Tibial nerve (tissue), 4 donors: ENCODE measurements around the gene TCF4. TPM values are rescaled to one million over a fixed set of nuclear protein-coding genes. Genes with fewer than 3 reads are reported as not detected.

Experiments
- DNase-seq, 2 donors: peaks; one replicate each; pipeline ENCODE4 v3.0.0-alpha.2; 2019; ENCODE audit warnings: low spot score in 2 of 2
- H3K27ac ChIP-seq, 4 donors: fragments of 200-600 bp; sonication (generic) in 3 of 4; one replicate each; pipeline ENCODE4 v1.5.1; 2017 to 2019; ENCODE audit warnings: mild to moderate bottlenecking in 1 of 4
- H3K27me3 ChIP-seq, 2 donors: fragments of 200-600 bp; sonication (generic) in 1 of 2; one replicate each; pipeline versions ENCODE4 v1.5.1 to v1.6.0; 2017 to 2019
- H3K36me3 ChIP-seq, 3 donors: fragments of 200-600 bp; sonication (generic); one replicate each; pipeline ENCODE4 v1.5.1; 2018 to 2019
- H3K4me1 ChIP-seq, 4 donors: fragments of 200-600 bp; sonication (generic) in 3 of 4; one replicate each; pipeline ENCODE4 v1.5.1; 2017 to 2019
- H3K4me3 ChIP-seq, 4 donors: fragments of 200-600 bp; sonication (generic) in 3 of 4; one replicate each; pipeline ENCODE4 v1.5.1; 2017 to 2019; ENCODE audit warnings: mild to moderate bottlenecking in 1 of 4, moderate library complexity in 1 of 4
- H3K9me3 ChIP-seq, 4 donors: fragments of 200-600 bp; sonication (generic) in 3 of 4; one replicate each; pipeline ENCODE4 v1.5.1; 2017 to 2019
- CTCF ChIP-seq, 5 experiments: fragments of 200-600 bp in 3 of 5; fragments of 450-650 bp in 2 of 5; sonication (generic) in 3 of 5; IDR thresholded peaks; one replicate each; pipeline ENCODE4 v1.5.1; 2016 to 2019; ENCODE audit warnings: antibody characterized with exemption in 5 of 5, mild to moderate bottlenecking in 3 of 5, moderate library complexity in 2 of 5
- EP300 ChIP-seq, 2 donors: sonication (generic); formaldehyde crosslinking; IDR thresholded peaks; one replicate each; pipeline ENCODE4 v1.6.1; 2017; ENCODE audit warnings: antibody characterized with exemption in 2 of 2, mild to moderate bottlenecking in 1 of 2
- POLR2A ChIP-seq, 2 donors: fragments of 450-650 bp; IDR thresholded peaks; one replicate each; pipeline ENCODE4 v1.6.1; 2017; ENCODE audit warnings: antibody characterized with exemption in 2 of 2, mild to moderate bottlenecking in 2 of 2, moderate library complexity in 2 of 2
- WGBS, 2 donors: methylation state at CpG; one replicate each; pipeline ENCODE4 v1.1.5; 2018; 5-methylcytosine and 5-hydroxymethylcytosine counted together
- total RNA-seq, 4 donors: library from RNA; depleted of rRNA; stranded (reverse); fragments of >200 nt; gene quantifications; one replicate each; pipeline ENCODE4 v1.1.0, GENCODE V29; 2016

TCF4 gene
- total RNA-seq, 4 donors from 2014 or later: 100 to 157 (median 114) TPM

GRCh38 chr18:55331301-55331700, 256.7 kb downstream of the TCF4 start:
- no peak overlapping the region for H3K4me3 ChIP-seq
- peaks cover 0 to 16% (median 9%) of the 10 kb centered on the region in 4 donors for H3K4me1 ChIP-seq
- WGBS, 2 donors: 80 to 82% methylated on average over 2 of the region's 2 CpGs

GRCh38 chr18:55328301-55328700, 259.7 kb downstream of the TCF4 start:
- H3K36me3 ChIP-seq: no peaks in the 10 kb centered on the region
- H3K4me1 ChIP-seq: peaks cover 0 to 24% (median 14%) of the 10 kb centered on the region in 4 donors
- TF ChIP-seq CTCF (IDR thresholded peaks at IDR 0.05) (no peak), EP300 (IDR thresholded peaks at IDR 0.05) (peak; percentile 39 to 86), POLR2A (IDR thresholded peaks at IDR 0.05) (no peak)
- H3K4me3 ChIP-seq: no peak overlapping the region
- no peak for DNase-seq
- no peaks in the 10 kb centered on the region for H3K27me3 ChIP-seq
- H3K27ac ChIP-seq: peak overlapping the region in 3 of 4 donors; percentile 50 to 71 (median 67)
- WGBS, 2 donors: 46 to 70% methylated on average over 4 of the region's 4 CpGs
- H3K9me3 ChIP-seq: no peaks in the 10 kb centered on the region

More at GRCh38 chr18:55331301-55331700, 256.7 kb downstream of the TCF4 start:
- Histone ChIP-seq H3K36me3 (no peaks in the 10 kb centered on the region), H3K9me3 (no peaks in the 10 kb centered on the region), H3K27me3 (no peaks in the 10 kb centered on the region), H3K27ac (no peak overlapping the region)
- TF ChIP-seq CTCF (IDR thresholded peaks at IDR 0.05) (no peak), POLR2A (IDR thresholded peaks at IDR 0.05) (no peak), EP300 (IDR thresholded peaks at IDR 0.05) (no peak)
- no peak for DNase-seq

DNA sequence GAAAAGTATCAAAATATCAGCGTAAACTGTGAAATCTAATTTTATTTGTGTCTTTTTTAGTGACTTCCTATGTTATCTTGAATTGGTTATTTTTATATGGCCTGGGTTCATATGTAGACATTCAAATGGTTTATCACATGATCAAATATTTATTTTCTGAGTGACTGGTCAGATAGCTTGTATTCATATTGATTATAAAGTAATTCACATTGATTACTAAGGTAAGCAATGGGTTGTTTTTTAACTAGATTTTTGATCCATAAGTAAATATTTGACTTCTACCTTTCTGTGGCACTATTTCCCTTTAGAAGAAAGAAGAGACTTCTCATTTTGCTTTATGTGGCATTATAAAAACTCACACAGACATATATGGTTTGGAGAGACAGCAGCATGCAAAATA, 260.5 kb downstream of the TCF4 start:
- H3K27me3 ChIP-seq: no peaks in the 10 kb centered on the region
- TF ChIP-seq POLR2A (IDR thresholded peaks at IDR 0.05) (no peak), CTCF (IDR thresholded peaks at IDR 0.05) (no peak), EP300 (IDR thresholded peaks at IDR 0.05) (no peak)
- peaks cover 0 to 32% (median 14%) of the 10 kb centered on the region in 4 donors for H3K4me1 ChIP-seq
- no peaks in the 10 kb centered on the region for H3K36me3 ChIP-seq
- peak overlapping the region in 3 of 4 donors; percentile 50 to 71 (median 67) for H3K27ac ChIP-seq
- H3K4me3 ChIP-seq: no peak overlapping the region
- DNase-seq: no peak
- 92 to 94% methylated on average over 1 of the region's 1 CpG for WGBS, 2 donors
- H3K9me3 ChIP-seq: no peaks in the 10 kb centered on the region

DNA sequence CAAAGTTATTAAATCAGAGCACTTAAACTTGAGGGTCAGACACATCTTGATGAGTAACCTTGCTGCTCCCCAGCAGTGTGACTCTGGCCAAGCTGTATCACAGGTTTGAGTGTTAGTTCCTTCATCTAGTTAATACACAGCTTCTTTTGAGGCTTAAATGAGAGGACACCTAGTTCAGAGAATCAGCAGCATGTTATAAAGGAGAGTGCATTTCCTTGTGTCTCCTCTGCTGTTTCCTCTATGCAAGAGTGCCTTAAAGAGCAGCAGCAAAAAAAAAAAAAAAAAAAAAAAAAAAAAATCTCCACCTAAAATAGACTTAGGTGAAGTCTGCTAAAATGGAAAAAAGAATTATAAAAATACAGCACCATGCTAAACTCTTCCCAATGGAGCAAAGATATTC, 261.9 kb downstream of the TCF4 start:
- no peak for DNase-seq
- Histone ChIP-seq H3K4me3 (no peak overlapping the region), H3K27me3 (no peaks in the 10 kb centered on the region), H3K36me3 (no peaks in the 10 kb centered on the region), H3K9me3 (no peaks in the 10 kb centered on the region), H3K27ac (peak overlapping the region in 1 of 4 donors; percentile 44), H3K4me1 (peaks cover 0 to 32% (median 14%) of the 10 kb centered on the region in 4 donors)
- no peak for TF ChIP-seq POLR2A (IDR thresholded peaks at IDR 0.05)
- TF ChIP-seq CTCF (IDR thresholded peaks at IDR 0.05): no peak
- no peak for TF ChIP-seq EP300 (IDR thresholded peaks at IDR 0.05)

DNA sequence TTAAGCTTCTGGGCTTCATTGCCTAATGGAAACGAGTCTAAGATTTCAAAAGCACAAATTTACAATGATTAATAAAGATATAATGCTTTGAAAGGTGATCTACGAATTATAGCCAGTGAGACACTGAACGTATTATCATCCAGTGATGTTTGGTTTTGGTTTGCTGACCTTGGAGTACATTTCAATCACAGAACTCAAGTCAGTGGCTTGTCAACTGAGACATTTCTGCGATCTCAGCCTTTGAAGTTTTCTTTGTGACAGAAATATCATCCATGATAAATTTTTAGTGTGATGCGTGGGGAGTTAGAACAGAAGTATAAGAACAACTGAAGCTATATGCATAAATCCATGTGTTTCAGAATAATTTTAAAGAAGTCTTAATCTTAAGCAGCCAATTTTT, 263.8 kb downstream of the TCF4 start:
- H3K9me3 ChIP-seq: no peaks in the 10 kb centered on the region
- DNase-seq: no peak
- 78 to 88% methylated on average over 5 of the region's 5 CpGs for WGBS, 2 donors
- H3K27me3 ChIP-seq: no peaks in the 10 kb centered on the region
- H3K27ac ChIP-seq: peak overlapping the region in 3 of 4 donors; percentile 90 to 92 (median 92)
- no peak for TF ChIP-seq CTCF (IDR thresholded peaks at IDR 0.05)
- no peak for TF ChIP-seq POLR2A (IDR thresholded peaks at IDR 0.05)
- no peak for TF ChIP-seq EP300 (IDR thresholded peaks at IDR 0.05)
- no peak overlapping the region for H3K4me3 ChIP-seq
- H3K4me1 ChIP-seq: peaks cover 0 to 32% (median 14%) of the 10 kb centered on the region in 4 donors
- H3K36me3 ChIP-seq: no peaks in the 10 kb centered on the region
